Measurements from ENCODE around the gene APEH. TPM values are rescaled to one million over a fixed set of nuclear protein-coding genes. Genes with fewer than 3 reads are reported as not detected.
A peak's percentile ranks its signal among the peaks of the same experiment; 100 is the strongest.

The APEH gene
- total and polyA plus RNA-seq, 10 of the 15 experiments (the other 5 are each of a cell fraction or from before 2014, with no cell fraction given): 74.4 to 214 (median 131) TPM

GRCh38 chr3:49723628-49724551 lies 49.7 kb downstream of the APEH start, which contains the start of gene GMPPB (continued):
- no peak for TF ChIP-seq ZNF592 (IDR thresholded peaks at IDR 0.05)
- no peak for TF ChIP-seq SUPT20H (IDR thresholded peaks at IDR 0.05; ENCODE audit: borderline replicate concordance, control insufficient read depth, low read depth, low read length)
- TF ChIP-seq POLR2AphosphoS5 (IDR thresholded peaks at IDR 0.05; ENCODE audit: low read length): peak; percentile 65
- TF ChIP-seq POU2F2 (IDR thresholded peaks at IDR 0.05; ENCODE audit: borderline replicate concordance, low read depth, low read length): no peak
- no peak for TF ChIP-seq CUX1 (IDR thresholded peaks at IDR 0.05; ENCODE audit: insufficient replicate concordance, low read depth, low read length)
- no peak for TF ChIP-seq JUNB (IDR thresholded peaks at IDR 0.05)
- TF ChIP-seq EGR1 (IDR thresholded peaks at IDR 0.05; ENCODE audit: borderline replicate concordance in 1 of 2, low read depth in 2 of 2, low read length in 2 of 2): peak; percentile 61 to 92; a peak in 2 of 3 replicates
- peak; percentile 88 for TF ChIP-seq POLR2AphosphoS2 (IDR thresholded peaks at IDR 0.05; ENCODE audit: low read depth, low read length)
- no peak for TF ChIP-seq BRCA1 (IDR thresholded peaks at IDR 0.05; ENCODE audit: low read depth, low read length)
- no peak for TF ChIP-seq TCF7 (IDR thresholded peaks at IDR 0.05; ENCODE audit: borderline replicate concordance)
- no peak for TF ChIP-seq EP300 (IDR thresholded peaks at IDR 0.05; ENCODE audit: borderline replicate concordance in 1 of 2, control insufficient read depth in 1 of 2, low read depth in 2 of 2, low read length in 2 of 2)
- no peak for TF ChIP-seq ETV6 (conservative IDR thresholded peaks at IDR 0.05 in 1 of 2, IDR thresholded peaks at IDR 0.05 in 1 of 2; ENCODE audit: borderline replicate concordance in 1 of 2, low read depth in 1 of 2)
- TF ChIP-seq SIX5 (IDR thresholded peaks at IDR 0.05; ENCODE audit: low read depth, low read length, severe bottlenecking): no peak
- TF ChIP-seq IKZF2 (IDR thresholded peaks at IDR 0.05): no peak
- TF ChIP-seq JUND (IDR thresholded peaks at IDR 0.05; ENCODE audit: low read depth, low read length): no peak
- no peak for TF ChIP-seq TBL1XR1 (IDR thresholded peaks at IDR 0.05; ENCODE audit: low read depth, low read length)
- TF ChIP-seq SMARCA5 (IDR thresholded peaks at IDR 0.05): peak; percentile 84; the same call in 1 of the 2 replicates

All from GM12878 (cell line).